CD14-positive monocyte (primary cell): Measurements from ENCODE around the gene RTL1. TPM values are rescaled to one million over a fixed set of nuclear protein-coding genes. Genes with fewer than 3 reads are reported as not detected.

Experiments
- DNase-seq, 3 donors: peaks; one replicate each; pipeline ENCODE4 v3.0.0-alpha.2; 2011 to 2022
- H2AFZ ChIP-seq: 2 replicates; pipeline ENCODE4 v1.6.0; 2012; ENCODE audit warnings: mild to moderate bottlenecking, low read depth, low read length, inconsistent platforms; ENCODE audit not compliant: insufficient read depth, poor library complexity, severe bottlenecking
- H3K27ac ChIP-seq, 2 donors: 1 replicate in 1 of 2; 2 replicates in 1 of 2; pipeline ENCODE4 v1.5.1; 2012 to 2013; ENCODE audit warnings: low read length in 2 of 2, control low read depth in 1 of 2, inconsistent platforms in 1 of 2, low read depth in 1 of 2, mild to moderate bottlenecking in 1 of 2
- H3K27me3 ChIP-seq, 2 donors: one replicate each; pipeline versions ENCODE4 v1.6.0 to v1.6.1; 2011 to 2013; ENCODE audit warnings: low read length in 2 of 2; ENCODE audit not compliant: control insufficient read depth in 2 of 2, insufficient read depth in 2 of 2
- H3K36me3 ChIP-seq, 2 donors: replicated peaks in 1 of 2; 1 replicate in 1 of 2; 2 replicates in 1 of 2; pipeline versions ENCODE4 v1.5.1 to v1.6.1; 2012 to 2013; ENCODE audit warnings: low read length in 2 of 2, control low read depth in 1 of 2, inconsistent platforms in 1 of 2, mild to moderate bottlenecking in 1 of 2; ENCODE audit not compliant: insufficient read depth in 2 of 2, control insufficient read depth in 1 of 2
- H3K4me1 ChIP-seq, 2 donors: 1 replicate in 1 of 2; 2 replicates in 1 of 2; pipeline versions ENCODE4 v1.5.1 to v1.6.1; 2012 to 2013; ENCODE audit warnings: low read length in 2 of 2, control low read depth in 1 of 2, inconsistent platforms in 1 of 2, mild to moderate bottlenecking in 1 of 2, moderate library complexity in 1 of 2; ENCODE audit not compliant: insufficient read depth in 2 of 2, control insufficient read depth in 1 of 2
- H3K4me2 ChIP-seq: replicated peaks from 2 replicates; pipeline ENCODE3; 2012; ENCODE audit warnings: low read length, moderate library complexity, mild to moderate bottlenecking; ENCODE audit not compliant: poor library complexity, severe bottlenecking; ENCODE audit errors: extremely low read depth
- H3K4me3 ChIP-seq, 3 experiments: fragments of 200-600 bp in 1 of 3; sonication (generic) in 1 of 3; replicated peaks in 1 of 3; 1 replicate in 2 of 3; 2 replicates in 1 of 3; pipeline ENCODE4 v1.5.1; 2011 to 2013; ENCODE audit warnings: low read length in 3 of 3, mild to moderate bottlenecking in 3 of 3, control low read depth in 2 of 3, low read depth in 2 of 3, inconsistent platforms in 1 of 3, moderate library complexity in 1 of 3
- H3K79me2 ChIP-seq: 2 replicates; pipeline ENCODE4 v1.6.0; 2012; ENCODE audit warnings: mild to moderate bottlenecking, control low read depth, inconsistent platforms, low read length, moderate library complexity; ENCODE audit not compliant: insufficient read depth
- H3K9ac ChIP-seq: 2 replicates; pipeline ENCODE4 v1.6.0; 2017; ENCODE audit warnings: low read length, mild to moderate bottlenecking; ENCODE audit not compliant: insufficient read depth, poor library complexity, severe bottlenecking
- H3K9me3 ChIP-seq, 2 donors: replicated peaks in 1 of 2; 1 replicate in 1 of 2; 2 replicates in 1 of 2; pipeline versions ENCODE4 v1.5.1 to v1.6.1; 2012 to 2013; ENCODE audit warnings: low read length in 2 of 2, control low read depth in 1 of 2; ENCODE audit not compliant: control insufficient read depth in 1 of 2, insufficient read depth in 1 of 2
- H4K20me1 ChIP-seq: 2 replicates; pipeline ENCODE4 v1.6.0; 2012; ENCODE audit warnings: mild to moderate bottlenecking, low read length, control low read depth, moderate library complexity; ENCODE audit not compliant: insufficient read depth
- H3K27ac Mint-ChIP-seq, 7 donors: one replicate each; pipeline ENCODE4 v1.8.0; 2020; ENCODE audit warnings: mild to moderate bottlenecking in 7 of 7, mixed read lengths in 7 of 7, moderate library complexity in 6 of 7, inconsistent platforms in 2 of 7
- H3K27me3 Mint-ChIP-seq, 3 donors: one replicate each; pipeline ENCODE4 v1.8.0; 2021 to 2022; ENCODE audit warnings: low read depth in 3 of 3, mild to moderate bottlenecking in 3 of 3, mixed read lengths in 3 of 3, moderate library complexity in 3 of 3, inconsistent platforms in 1 of 3
- H3K36me3 Mint-ChIP-seq, 2 donors: one replicate each; pipeline ENCODE4 v1.8.0; 2020; ENCODE audit warnings: mixed read lengths in 2 of 2, inconsistent platforms in 1 of 2, mild to moderate bottlenecking in 1 of 2
- H3K4me1 Mint-ChIP-seq: one replicate; pipeline ENCODE4 v1.8.0; 2020; ENCODE audit warnings: mild to moderate bottlenecking, mixed read lengths
- H3K4me3 Mint-ChIP-seq, 2 donors: one replicate each; pipeline ENCODE4 v1.8.0; 2020; ENCODE audit warnings: mild to moderate bottlenecking in 2 of 2, mixed read lengths in 2 of 2, moderate library complexity in 1 of 2
- H3K9me3 Mint-ChIP-seq, 7 donors: one replicate each; pipeline ENCODE4 v1.8.0; 2020 to 2022; ENCODE audit warnings: mixed read lengths in 7 of 7, mild to moderate bottlenecking in 6 of 7, moderate library complexity in 6 of 7, inconsistent platforms in 2 of 7
- CTCF ChIP-seq: fragments of 200-600 bp; IDR thresholded peaks from one replicate; pipeline ENCODE4 v1.8.0; 2022; ENCODE audit warnings: antibody characterized with exemption, mild to moderate bottlenecking
- WGBS: methylation state at CpG from one replicate; pipeline ENCODE4 v1.1.5; 2013; ENCODE audit warnings: missing lambda C conversion rate; ENCODE audit not compliant: insufficient coverage; 5-methylcytosine and 5-hydroxymethylcytosine counted together
- intact Hi-C, 2 donors: fragments of 100-400 bp; cut with micrococcal nuclease; formaldehyde crosslinking; loops; one replicate each; pipeline versions ENCODE4 v1.15.0 to v1.15.1; 2023
- polyA plus RNA-seq, 3 donors: library from polyadenylated mRNA; depleted of rRNA in 1 of 3; unstranded in 2 of 3; stranded (reverse) in 1 of 3; fragments of 300-500 nt in 2 of 3; fragments of >200 nt in 1 of 3; fragmentation: Illumina TruSeq in 2 of 3; gene quantifications; 1 replicate in 2 of 3; 2 replicates in 1 of 3; pipeline ENCODE4 v1.2.3, GENCODE V29; 2012 to 2021

RTL1 gene
- polyA plus RNA-seq, 3 donors, result not detected

- peak in 1 of 3 donors; percentile 14 for DNase-seq
- 94% methylated on average over 15 of the region's 15 CpGs for WGBS
- H3K27me3 Mint-ChIP-seq, result peaks cover 0 to 3% (median 2%) of the 10 kb centered on the region in 3 donors
Measured at GRCh38 chr14:100872259-100873095, 31.0 kb downstream of the RTL1 start.

More at GRCh38 chr14:100872259-100873095, 31.0 kb downstream of the RTL1 start:
- Mint-ChIP-seq H3K27ac (peak overlapping the region in 3 of 7 donors; percentile 8 to 40 (median 28)), H3K9me3 (peaks cover 0 to 2% (median 0%) of the 10 kb centered on the region in 7 donors), H3K4me1 (peaks cover 6% of the 10 kb centered on the region), H3K36me3 (no peaks in the 10 kb centered on the region), H3K4me3 (no peak overlapping the region)
- Histone ChIP-seq H4K20me1 (no peaks in the 10 kb centered on the region), H3K27ac (no peak overlapping the region), H3K36me3 (no peaks in the 10 kb centered on the region), H3K9me3 (no peaks in the 10 kb centered on the region), H3K27me3 (no peaks in the 10 kb centered on the region), H3K4me2 (no peak overlapping the region), H2AFZ (no peak overlapping the region), H3K4me1 (no peaks in the 10 kb centered on the region), H3K79me2 (no peaks in the 10 kb centered on the region), H3K9ac (no peak overlapping the region), H3K4me3 (no peak overlapping the region)
- intact Hi-C loops, result no loop called here
- no peak for TF ChIP-seq CTCF
